WTC11 (cell line): ENCODE data around the gene CUL2. TPM values are rescaled to one million over a fixed set of nuclear protein-coding genes. Genes with fewer than 3 reads are reported as not detected.

Experiments used
- ATAC-seq: fragments of 200-7000 bp; cut with Tn5 transposase; 2 replicates; pipeline ENCODE4 v1.10.0; 2021; ENCODE audit warnings: mild to moderate bottlenecking, moderate library complexity
- CTCF ChIA-PET: fragments of 300-600 bp; sonication (Branson Sonifier 250); formaldehyde crosslinking; loops from one replicate; lab custom pipeline; 2021; ENCODE audit warnings: antibody characterized with exemption; lab: Charles Lee
- POLR2A ChIA-PET: fragments of 350-600 bp; sonication (Branson Sonifier 250); formaldehyde crosslinking; loops from one replicate; lab custom pipeline; 2021; ENCODE audit warnings: antibody characterized with exemption; lab: Charles Lee
- DNase-seq: peaks from one replicate; pipeline ENCODE4 v3.0.0; 2021; ENCODE audit warnings: low spot score
- H3K27ac Mint-ChIP-seq: 2 replicates; pipeline ENCODE4 v1.8.0; 2021; ENCODE audit warnings: mixed read lengths
- H3K27me3 Mint-ChIP-seq: 2 replicates; pipeline ENCODE4 v1.8.0; 2021; ENCODE audit warnings: low read depth, mild to moderate bottlenecking, moderate library complexity, mixed read lengths
- H3K36me3 Mint-ChIP-seq: 2 replicates; pipeline ENCODE4 v1.8.0; 2021; ENCODE audit warnings: mixed read lengths
- H3K4me1 Mint-ChIP-seq: 2 replicates; pipeline ENCODE4 v1.8.0; 2022; ENCODE audit warnings: mixed read lengths
- H3K4me3 Mint-ChIP-seq: 2 replicates; pipeline ENCODE4 v1.8.0; 2021; ENCODE audit warnings: mild to moderate bottlenecking, moderate library complexity, mixed read lengths
- H3K9me3 Mint-ChIP-seq: 2 replicates; pipeline ENCODE4 v1.8.0; 2021; ENCODE audit warnings: mixed read lengths
- GRHL2 ChIP-seq: fragments of 250-450 bp; sonication (Bioruptor Pico); IDR thresholded peaks from 2 replicates; pipeline ENCODE4 v1.8.0; 2022; ENCODE audit warnings: mild to moderate bottlenecking, moderate library complexity; ENCODE audit not compliant: insufficient replicate concordance, severe bottlenecking
- JUN ChIP-seq: sonication (generic); formaldehyde crosslinking; IDR thresholded peaks from 2 replicates; pipeline ENCODE4 v1.8.0; 2023; ENCODE audit warnings: mild to moderate bottlenecking, missing genetic modification reagents
- KAT7 ChIP-seq: sonication (generic); formaldehyde crosslinking; IDR thresholded peaks from 2 replicates; pipeline ENCODE4 v1.8.1; 2023; ENCODE audit warnings: missing genetic modification reagents, mild to moderate bottlenecking, borderline replicate concordance
- NFATC4 ChIP-seq: fragments of 250-450 bp; sonication (Bioruptor Pico); IDR thresholded peaks from 2 replicates; pipeline ENCODE4 v1.9.0; 2021; ENCODE audit warnings: mild to moderate bottlenecking
- NR1H2 ChIP-seq: sonication (generic); formaldehyde crosslinking; IDR thresholded peaks from 2 replicates; pipeline ENCODE4 v1.9.0; 2021; ENCODE audit warnings: mild to moderate bottlenecking, moderate library complexity, missing genetic modification reagents
- NR2C2 ChIP-seq: sonication (generic); formaldehyde crosslinking; IDR thresholded peaks from 2 replicates; pipeline ENCODE4 v1.8.0; 2022; ENCODE audit warnings: mild to moderate bottlenecking, missing genetic modification reagents
- OVOL2 ChIP-seq: fragments of 250-450 bp; sonication (Bioruptor Pico); IDR thresholded peaks from 2 replicates; pipeline ENCODE4 v1.9.0; 2021; ENCODE audit warnings: mild to moderate bottlenecking, borderline replicate concordance
- PRRX2 ChIP-seq: fragments of 250-450 bp; sonication (Bioruptor Pico); IDR thresholded peaks from 2 replicates; pipeline ENCODE4 v1.8.0; 2021; ENCODE audit warnings: mild to moderate bottlenecking
- RELA ChIP-seq: sonication (generic); formaldehyde crosslinking; IDR thresholded peaks from 2 replicates; pipeline ENCODE4 v1.8.1; 2022; ENCODE audit warnings: missing genetic modification reagents, mild to moderate bottlenecking, borderline replicate concordance
- RORB ChIP-seq: fragments of 250-450 bp; sonication (Bioruptor Pico); IDR thresholded peaks from 2 replicates; pipeline ENCODE4 v1.9.0; 2021; ENCODE audit warnings: mild to moderate bottlenecking
- SP1 ChIP-seq: sonication (generic); formaldehyde crosslinking; conservative IDR thresholded peaks from 2 replicates; pipeline ENCODE4 v1.8.1; 2022; ENCODE audit warnings: missing genetic modification reagents
- TEAD1 ChIP-seq: sonication (generic); formaldehyde crosslinking; IDR thresholded peaks from 2 replicates; pipeline ENCODE4 v1.8.0; 2022; ENCODE audit warnings: mild to moderate bottlenecking, missing genetic modification reagents
- TEAD4 ChIP-seq: sonication (generic); formaldehyde crosslinking; IDR thresholded peaks from 2 replicates; pipeline ENCODE4 v1.8.0; 2022; ENCODE audit warnings: mild to moderate bottlenecking, missing genetic modification reagents
- ZBTB21 ChIP-seq: sonication (generic); formaldehyde crosslinking; IDR thresholded peaks from 2 replicates; pipeline ENCODE4 v1.8.1; 2023; ENCODE audit warnings: mild to moderate bottlenecking, missing genetic modification reagents, borderline replicate concordance
- ZNF138 ChIP-seq: sonication (generic); formaldehyde crosslinking; conservative IDR thresholded peaks from 2 replicates; pipeline ENCODE4 v1.8.1; 2022; ENCODE audit warnings: mild to moderate bottlenecking, moderate library complexity, missing genetic modification reagents
- ZNF416 ChIP-seq: fragments of 250-450 bp; sonication (Bioruptor Pico); IDR thresholded peaks from 2 replicates; pipeline ENCODE4 v1.9.0; 2021; ENCODE audit warnings: mild to moderate bottlenecking, inconsistent platforms
- ZNF423 ChIP-seq: fragments of 250-450 bp; sonication (Bioruptor Pico); IDR thresholded peaks from 2 replicates; pipeline ENCODE4 v2.1.2; 2022; ENCODE audit warnings: mild to moderate bottlenecking, moderate library complexity
- total RNA-seq: library from RNA; stranded (reverse); gene quantifications from 3 replicates; pipeline ENCODE4 v1.2.3, GENCODE V29; 2021
- TF ChIP-seq, protein P1 (sequence below): sonication (generic); formaldehyde crosslinking; IDR thresholded peaks from 2 replicates; pipeline ENCODE4 v1.8.0; 2022; ENCODE audit warnings: mild to moderate bottlenecking, missing genetic modification reagents
- TF ChIP-seq, protein P2 (sequence below): fragments of 250-450 bp; sonication (Bioruptor Pico); conservative IDR thresholded peaks from 2 replicates; pipeline ENCODE4 v1.9.0; 2021; ENCODE audit warnings: mild to moderate bottlenecking
- TF ChIP-seq, protein P3 (sequence below): sonication (generic); formaldehyde crosslinking; IDR thresholded peaks from 2 replicates; pipeline ENCODE4 v1.8.1; 2022; ENCODE audit warnings: missing genetic modification reagents, borderline replicate concordance
- TF ChIP-seq, protein P4 (sequence below): fragments of 250-450 bp; sonication (Bioruptor Pico); IDR thresholded peaks from 2 replicates; pipeline ENCODE4 v1.9.0; 2021; ENCODE audit warnings: moderate library complexity, mild to moderate bottlenecking, inconsistent platforms, borderline replicate concordance
- TF ChIP-seq, protein P5 (sequence below): sonication (generic); formaldehyde crosslinking; IDR thresholded peaks from 2 replicates; pipeline ENCODE4 v1.8.0; 2023; ENCODE audit warnings: missing genetic modification reagents
- TF ChIP-seq, protein P6 (sequence below): fragments of 250-450 bp; sonication (Bioruptor Pico); IDR thresholded peaks from 2 replicates; pipeline ENCODE4 v1.9.0; 2021; ENCODE audit warnings: mild to moderate bottlenecking

CUL2 gene
- total RNA-seq, 1 experiment from 2014 or later: 38.3 TPM

DNA sequence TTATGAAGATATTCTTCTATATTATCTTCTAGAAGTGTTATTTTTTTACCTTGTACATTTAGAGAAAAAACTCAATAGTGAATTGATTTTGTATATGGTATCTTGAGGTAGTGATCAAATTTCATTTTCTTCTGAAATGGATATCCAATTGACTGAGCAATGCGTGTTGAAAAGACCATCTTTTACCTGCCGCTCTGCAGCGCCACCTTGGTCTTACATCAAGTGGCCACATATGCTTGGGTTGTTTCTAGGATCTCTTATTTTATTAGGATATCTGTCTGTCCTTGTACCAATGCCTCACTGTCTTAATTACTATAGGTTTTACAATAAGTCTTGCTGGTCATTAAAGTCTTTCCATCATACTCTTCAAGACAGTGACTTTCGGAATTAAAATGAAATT, 53.0 kb downstream of the CUL2 start:
- Mint-ChIP-seq H3K9me3 (no peaks in the 10 kb centered on the region), H3K4me3 (no peak overlapping the region), H3K27ac (no peak overlapping the region), H3K27me3 (no peaks in the 10 kb centered on the region), H3K36me3 (peaks cover 41% of the 10 kb centered on the region), H3K4me1 (peaks cover 19% of the 10 kb centered on the region)
- POLR2A ChIA-PET: no interaction called here
- TF ChIP-seq RORB (no peak), RELA (CRISPR knock-in tag) (no peak), NR1H2 (CRISPR knock-in tag) (no peak), TEAD4 (CRISPR knock-in tag) (no peak), ZNF416 (CRISPR knock-in tag) (no peak), TEAD1 (CRISPR knock-in tag) (no peak), KAT7 (CRISPR knock-in tag) (no peak), JUN (no peak), OVOL2 (no peak), ZNF138 (CRISPR knock-in tag) (no peak), NR2C2 (CRISPR knock-in tag) (no peak), PRRX2 (CRISPR knock-in tag) (no peak), ZBTB21 (no peak), SP1 (CRISPR knock-in tag) (no peak)
- TF ChIP-seq, protein P1, sequence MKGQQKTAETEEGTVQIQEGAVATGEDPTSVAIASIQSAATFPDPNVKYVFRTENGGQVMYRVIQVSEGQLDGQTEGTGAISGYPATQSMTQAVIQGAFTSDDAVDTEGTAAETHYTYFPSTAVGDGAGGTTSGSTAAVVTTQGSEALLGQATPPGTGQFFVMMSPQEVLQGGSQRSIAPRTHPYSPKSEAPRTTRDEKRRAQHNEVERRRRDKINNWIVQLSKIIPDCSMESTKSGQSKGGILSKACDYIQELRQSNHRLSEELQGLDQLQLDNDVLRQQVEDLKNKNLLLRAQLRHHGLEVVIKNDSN (CRISPR knock-in tag): no peak
- TF ChIP-seq, protein P2, sequence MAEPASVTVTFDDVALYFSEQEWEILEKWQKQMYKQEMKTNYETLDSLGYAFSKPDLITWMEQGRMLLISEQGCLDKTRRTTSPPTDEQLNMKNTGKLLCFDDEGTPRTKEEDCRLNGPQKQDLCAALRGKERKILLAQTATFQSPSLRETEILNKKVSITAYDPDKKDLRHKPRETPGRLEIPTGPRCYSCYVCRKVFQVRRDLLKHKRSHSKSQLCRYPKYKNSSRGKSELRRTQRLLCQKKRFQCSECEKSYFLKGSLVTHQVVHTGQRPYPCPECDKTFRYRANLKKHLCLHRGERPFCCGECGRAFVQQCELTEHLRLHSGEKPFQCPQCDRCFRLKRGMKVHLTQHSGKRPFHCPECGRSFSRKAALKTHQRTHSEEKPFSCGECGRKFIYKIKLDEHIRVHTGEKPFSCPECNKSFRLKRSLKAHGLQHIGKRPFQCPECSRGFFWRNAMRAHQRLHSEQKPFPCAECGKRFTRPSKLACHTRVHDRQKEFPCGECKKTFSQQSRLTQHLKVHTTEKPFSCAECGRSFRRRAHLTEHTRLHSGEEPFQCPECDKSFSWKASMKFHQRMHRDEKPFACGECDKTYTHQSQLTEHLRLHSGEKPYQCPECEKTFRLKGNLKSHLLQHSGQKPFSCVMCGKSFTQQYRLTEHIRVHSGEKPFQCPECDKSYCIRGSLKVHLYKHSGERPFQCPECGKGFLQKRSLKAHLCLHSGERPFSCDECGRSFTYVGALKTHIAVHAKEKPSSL: no peak
- no peak for ATAC-seq
- DNase-seq: no peak
- CTCF ChIA-PET: interaction anchor here (1.0 to 1.4 kb wide), 4 partner anchors 8 to 159 kb away, joined by 3 to 5 read pairs (median 3); no protein-coding TSS in a partner anchor

DNA sequence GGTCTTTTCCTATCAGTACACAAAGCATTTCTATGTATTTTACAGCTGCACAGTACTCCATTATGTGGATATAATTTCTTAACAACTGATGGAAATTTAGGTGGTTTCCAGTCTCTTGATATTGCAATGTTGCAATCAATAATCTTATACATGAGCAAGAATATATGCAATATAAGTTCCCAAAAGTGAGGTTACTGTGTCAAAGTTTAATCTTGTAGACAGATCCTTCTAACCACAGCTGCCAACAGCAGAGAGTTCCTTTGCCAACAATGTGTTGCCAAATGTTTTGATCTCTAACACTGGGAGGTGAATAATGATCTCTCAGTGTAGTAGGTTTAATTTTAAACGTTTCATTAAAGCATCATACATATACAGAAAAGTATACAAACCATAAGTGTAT, 54.5 kb downstream of the CUL2 start:
- Mint-ChIP-seq H3K27me3 (no peaks in the 10 kb centered on the region), H3K4me3 (no peak overlapping the region), H3K27ac (no peak overlapping the region), H3K4me1 (peaks cover 4% of the 10 kb centered on the region), H3K9me3 (no peaks in the 10 kb centered on the region), H3K36me3 (peaks cover 48% of the 10 kb centered on the region)
- CTCF ChIA-PET: no interaction called here
- ATAC-seq (no peak), DNase-seq (no peak)
- TF ChIP-seq NFATC4 (CRISPR knock-in tag): no peak
- TF ChIP-seq, protein P3, sequence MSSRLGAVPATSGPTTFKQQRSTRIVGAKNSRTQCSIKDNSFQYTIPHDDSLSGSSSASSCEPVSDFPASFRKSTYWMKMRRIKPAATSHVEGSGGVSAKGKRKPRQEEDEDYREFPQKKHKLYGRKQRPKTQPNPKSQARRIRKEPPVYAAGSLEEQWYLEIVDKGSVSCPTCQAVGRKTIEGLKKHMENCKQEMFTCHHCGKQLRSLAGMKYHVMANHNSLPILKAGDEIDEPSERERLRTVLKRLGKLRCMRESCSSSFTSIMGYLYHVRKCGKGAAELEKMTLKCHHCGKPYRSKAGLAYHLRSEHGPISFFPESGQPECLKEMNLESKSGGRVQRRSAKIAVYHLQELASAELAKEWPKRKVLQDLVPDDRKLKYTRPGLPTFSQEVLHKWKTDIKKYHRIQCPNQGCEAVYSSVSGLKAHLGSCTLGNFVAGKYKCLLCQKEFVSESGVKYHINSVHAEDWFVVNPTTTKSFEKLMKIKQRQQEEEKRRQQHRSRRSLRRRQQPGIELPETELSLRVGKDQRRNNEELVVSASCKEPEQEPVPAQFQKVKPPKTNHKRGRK (CRISPR knock-in tag): no peak
- no peak for TF ChIP-seq GRHL2 (CRISPR knock-in tag)
- no peak for TF ChIP-seq ZNF423 (CRISPR knock-in tag)
- TF ChIP-seq, protein P4, sequence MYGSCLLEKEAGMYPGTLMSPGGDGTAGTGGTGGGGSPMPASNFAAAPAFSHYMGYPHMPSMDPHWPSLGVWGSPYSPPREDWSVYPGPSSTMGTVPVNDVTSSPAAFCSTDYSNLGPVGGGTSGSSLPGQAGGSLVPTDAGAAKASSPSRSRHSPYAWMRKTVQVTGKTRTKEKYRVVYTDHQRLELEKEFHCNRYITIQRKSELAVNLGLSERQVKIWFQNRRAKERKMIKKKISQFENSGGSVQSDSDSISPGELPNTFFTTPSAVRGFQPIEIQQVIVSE (CRISPR knock-in tag): no peak
- TF ChIP-seq, protein P5, sequence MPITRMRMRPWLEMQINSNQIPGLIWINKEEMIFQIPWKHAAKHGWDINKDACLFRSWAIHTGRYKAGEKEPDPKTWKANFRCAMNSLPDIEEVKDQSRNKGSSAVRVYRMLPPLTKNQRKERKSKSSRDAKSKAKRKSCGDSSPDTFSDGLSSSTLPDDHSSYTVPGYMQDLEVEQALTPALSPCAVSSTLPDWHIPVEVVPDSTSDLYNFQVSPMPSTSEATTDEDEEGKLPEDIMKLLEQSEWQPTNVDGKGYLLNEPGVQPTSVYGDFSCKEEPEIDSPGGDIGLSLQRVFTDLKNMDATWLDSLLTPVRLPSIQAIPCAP: no peak
- TF ChIP-seq, protein P6, sequence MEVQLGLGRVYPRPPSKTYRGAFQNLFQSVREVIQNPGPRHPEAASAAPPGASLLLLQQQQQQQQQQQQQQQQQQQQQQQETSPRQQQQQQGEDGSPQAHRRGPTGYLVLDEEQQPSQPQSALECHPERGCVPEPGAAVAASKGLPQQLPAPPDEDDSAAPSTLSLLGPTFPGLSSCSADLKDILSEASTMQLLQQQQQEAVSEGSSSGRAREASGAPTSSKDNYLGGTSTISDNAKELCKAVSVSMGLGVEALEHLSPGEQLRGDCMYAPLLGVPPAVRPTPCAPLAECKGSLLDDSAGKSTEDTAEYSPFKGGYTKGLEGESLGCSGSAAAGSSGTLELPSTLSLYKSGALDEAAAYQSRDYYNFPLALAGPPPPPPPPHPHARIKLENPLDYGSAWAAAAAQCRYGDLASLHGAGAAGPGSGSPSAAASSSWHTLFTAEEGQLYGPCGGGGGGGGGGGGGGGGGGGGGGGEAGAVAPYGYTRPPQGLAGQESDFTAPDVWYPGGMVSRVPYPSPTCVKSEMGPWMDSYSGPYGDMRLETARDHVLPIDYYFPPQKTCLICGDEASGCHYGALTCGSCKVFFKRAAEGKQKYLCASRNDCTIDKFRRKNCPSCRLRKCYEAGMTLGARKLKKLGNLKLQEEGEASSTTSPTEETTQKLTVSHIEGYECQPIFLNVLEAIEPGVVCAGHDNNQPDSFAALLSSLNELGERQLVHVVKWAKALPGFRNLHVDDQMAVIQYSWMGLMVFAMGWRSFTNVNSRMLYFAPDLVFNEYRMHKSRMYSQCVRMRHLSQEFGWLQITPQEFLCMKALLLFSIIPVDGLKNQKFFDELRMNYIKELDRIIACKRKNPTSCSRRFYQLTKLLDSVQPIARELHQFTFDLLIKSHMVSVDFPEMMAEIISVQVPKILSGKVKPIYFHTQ (CRISPR knock-in tag): no peak
- POLR2A ChIA-PET: no interaction called here
